A673 (cell line): ENCODE data around the gene VAC14. TPM values are rescaled to one million over a fixed set of nuclear protein-coding genes. Genes with fewer than 3 reads are reported as not detected.

Experiments
- BruUV-seq: library from RNA; stranded (reverse); fragments of 400-500 nt; replicated peaks from 2 replicates; lab custom pipeline; 2021; lab: Mats Ljungman, UMichigan
- CTCF ChIA-PET: fragments of 300-600 bp; sonication (Branson Sonifier 250); formaldehyde crosslinking; loops from one replicate; lab custom pipeline; 2022; ENCODE audit warnings: antibody characterized with exemption; lab: Charles Lee
- POLR2A ChIA-PET: fragments of 300-600 bp; sonication (Branson Sonifier 250); formaldehyde crosslinking; loops from one replicate; lab custom pipeline; 2022; ENCODE audit warnings: antibody characterized with exemption; ENCODE audit not compliant: low non-redundant PET; lab: Charles Lee
- DNase-seq: peaks from one replicate; pipeline ENCODE4 v3.0.0-alpha.2; 2015; ENCODE audit warnings: low spot score
- H3K27ac ChIP-seq: fragments of 200-600 bp; sonication (generic); 2 replicates; pipeline ENCODE4 v1.5.1; 2016; ENCODE audit warnings: mixed run types, low read depth, mild to moderate bottlenecking, mixed read lengths, antibody characterized with exemption, low read length; ENCODE audit not compliant: poor library complexity, severe bottlenecking
- H3K27me3 ChIP-seq: fragments of 200-600 bp; sonication (generic); replicated peaks from 2 replicates; pipeline ENCODE4 v1.6.1; 2017; ENCODE audit warnings: mixed run types, low read depth, mild to moderate bottlenecking, mixed read lengths, antibody characterized with exemption, low read length; ENCODE audit not compliant: insufficient read depth, poor library complexity
- H3K36me3 ChIP-seq: fragments of 200-600 bp; sonication (generic); 2 replicates; pipeline ENCODE4 v1.6.1; 2016; ENCODE audit warnings: mixed run types, mild to moderate bottlenecking, mixed read lengths, antibody characterized with exemption, low read length; ENCODE audit not compliant: insufficient read depth, poor library complexity, severe bottlenecking
- H3K4me1 ChIP-seq: fragments of 200-600 bp; sonication (generic); 2 replicates; pipeline ENCODE4 v1.6.1; 2017; ENCODE audit warnings: mixed run types, mild to moderate bottlenecking, mixed read lengths, antibody characterized with exemption, low read length; ENCODE audit not compliant: insufficient read depth, poor library complexity, severe bottlenecking
- H3K4me3 ChIP-seq: fragments of 200-600 bp; sonication (generic); 2 replicates; pipeline ENCODE4 v1.5.1; 2016; ENCODE audit warnings: low read depth, mixed run types, mild to moderate bottlenecking, mixed read lengths, low read length; ENCODE audit not compliant: poor library complexity, severe bottlenecking
- H3K9me3 ChIP-seq: fragments of 200-600 bp; sonication (generic); 2 replicates; pipeline ENCODE4 v1.6.1; 2016; ENCODE audit warnings: mixed run types, low read depth, mild to moderate bottlenecking, mixed read lengths, antibody characterized with exemption, low read length; ENCODE audit not compliant: poor library complexity, severe bottlenecking
- EZH2 ChIP-seq: fragments of 200-600 bp; sonication (generic); IDR thresholded peaks from 2 replicates; pipeline ENCODE4 v1.6.1; 2017; ENCODE audit warnings: borderline replicate concordance, low read depth, mild to moderate bottlenecking, mixed read lengths, antibody characterized with exemption, low read length; ENCODE audit not compliant: poor library complexity, severe bottlenecking
- intact Hi-C: fragments of 100-400 bp; cut with micrococcal nuclease; formaldehyde crosslinking; loops from one replicate; pipeline ENCODE4 v1.10.0; 2022; ENCODE audit not compliant: unreplicated experiment
- total RNA-seq: library from RNA; stranded (reverse); gene quantifications from 2 replicates; pipeline ENCODE4 v1.2.3, GENCODE V29; 2021
- TF ChIP-seq, protein P1 (sequence below): fragments of 300-800, 200-600 bp; sonication (generic); conservative IDR thresholded peaks from 2 replicates; pipeline ENCODE4 v1.5.1; 2017; ENCODE audit warnings: low read depth, mild to moderate bottlenecking, antibody characterized with exemption, low read length, moderate library complexity, mixed read lengths

VAC14 gene
- total RNA-seq, 1 experiment from 2014 or later = 46.6 TPM

GRCh38 chr16:70701998-70702397, 99.0 kb downstream of the VAC14 start:
- CTCF ChIA-PET = no interaction called here
- H3K4me1 ChIP-seq = peaks cover 7% of the 10 kb centered on the region
- no peaks in the 10 kb centered on the region for H3K27me3 ChIP-seq
- no peak for TF ChIP-seq EZH2
- TF ChIP-seq, protein P1, sequence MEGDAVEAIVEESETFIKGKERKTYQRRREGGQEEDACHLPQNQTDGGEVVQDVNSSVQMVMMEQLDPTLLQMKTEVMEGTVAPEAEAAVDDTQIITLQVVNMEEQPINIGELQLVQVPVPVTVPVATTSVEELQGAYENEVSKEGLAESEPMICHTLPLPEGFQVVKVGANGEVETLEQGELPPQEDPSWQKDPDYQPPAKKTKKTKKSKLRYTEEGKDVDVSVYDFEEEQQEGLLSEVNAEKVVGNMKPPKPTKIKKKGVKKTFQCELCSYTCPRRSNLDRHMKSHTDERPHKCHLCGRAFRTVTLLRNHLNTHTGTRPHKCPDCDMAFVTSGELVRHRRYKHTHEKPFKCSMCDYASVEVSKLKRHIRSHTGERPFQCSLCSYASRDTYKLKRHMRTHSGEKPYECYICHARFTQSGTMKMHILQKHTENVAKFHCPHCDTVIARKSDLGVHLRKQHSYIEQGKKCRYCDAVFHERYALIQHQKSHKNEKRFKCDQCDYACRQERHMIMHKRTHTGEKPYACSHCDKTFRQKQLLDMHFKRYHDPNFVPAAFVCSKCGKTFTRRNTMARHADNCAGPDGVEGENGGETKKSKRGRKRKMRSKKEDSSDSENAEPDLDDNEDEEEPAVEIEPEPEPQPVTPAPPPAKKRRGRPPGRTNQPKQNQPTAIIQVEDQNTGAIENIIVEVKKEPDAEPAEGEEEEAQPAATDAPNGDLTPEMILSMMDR = no peak
- no peak overlapping the region for H3K4me3 ChIP-seq
- no peak for DNase-seq
- H3K36me3 ChIP-seq = no peaks in the 10 kb centered on the region
- H3K27ac ChIP-seq = no peak overlapping the region
- no peaks in the 10 kb centered on the region for H3K9me3 ChIP-seq
- POLR2A ChIA-PET = no interaction called here
- intact Hi-C loops = no loop called here
- BruUV-seq = no TSS peak

DNA sequence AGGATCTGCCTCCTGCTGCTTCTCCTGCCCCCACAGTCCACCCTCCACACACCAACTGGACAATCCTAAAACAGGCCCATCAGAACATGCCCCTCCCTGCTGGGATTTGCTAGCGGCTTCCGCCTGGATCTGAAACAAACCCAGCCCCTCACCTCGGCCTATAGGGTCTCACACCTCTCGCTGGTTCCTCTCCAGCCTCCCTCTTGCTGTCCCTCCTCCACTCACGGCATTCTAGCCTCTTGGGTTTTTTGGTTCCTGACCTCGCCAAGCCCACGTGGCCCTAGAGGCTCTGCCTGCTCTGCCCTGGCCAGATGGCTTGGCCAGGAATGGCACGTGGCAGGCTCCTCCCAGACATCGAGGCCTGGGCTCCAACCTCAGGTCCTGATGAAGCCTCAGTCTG, 99.4 kb downstream of the VAC14 start:
- intact Hi-C loops = no loop called here
- DNase-seq = no peak
- POLR2A ChIA-PET = no interaction called here
- no peaks in the 10 kb centered on the region for H3K27me3 ChIP-seq
- no peaks in the 10 kb centered on the region for H3K36me3 ChIP-seq
- TF ChIP-seq, protein P1 = no peak
- no peak for TF ChIP-seq EZH2
- peaks cover 6% of the 10 kb centered on the region for H3K4me1 ChIP-seq
- H3K4me3 ChIP-seq = no peak overlapping the region
- CTCF ChIA-PET = no interaction called here
- H3K27ac ChIP-seq = no peak overlapping the region
- no TSS peak for BruUV-seq
- no peaks in the 10 kb centered on the region for H3K9me3 ChIP-seq

DNA sequence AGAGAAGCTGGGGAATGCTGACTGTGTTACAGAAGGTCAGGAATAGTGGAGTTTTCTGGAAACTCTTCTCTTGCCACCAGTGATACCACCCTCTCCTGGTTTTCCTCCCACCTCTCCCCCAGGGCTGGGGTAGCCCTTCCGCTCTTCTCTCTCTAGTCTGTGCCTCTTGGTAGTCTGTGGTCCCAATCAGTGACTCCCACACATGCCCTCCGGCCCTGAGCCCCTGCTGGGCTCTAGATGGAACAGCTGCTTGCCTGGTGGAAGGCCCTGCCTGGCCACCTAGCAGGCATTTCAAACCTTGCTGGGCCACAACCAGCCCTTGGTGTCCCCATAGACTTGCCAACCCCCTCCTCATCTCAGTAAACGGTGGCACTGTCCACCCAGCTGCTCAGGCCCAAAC, 99.9 kb downstream of the VAC14 start:
- CTCF ChIA-PET = no interaction called here
- Histone ChIP-seq H3K4me3 (no peak overlapping the region), H3K36me3 (no peaks in the 10 kb centered on the region), H3K27ac (no peak overlapping the region), H3K27me3 (no peaks in the 10 kb centered on the region), H3K4me1 (peaks cover 6% of the 10 kb centered on the region), H3K9me3 (no peaks in the 10 kb centered on the region)
- intact Hi-C loops = no loop called here
- BruUV-seq = no TSS peak
- TF ChIP-seq, protein P1 = no peak
- TF ChIP-seq EZH2 = no peak
- POLR2A ChIA-PET = no interaction called here
- no peak for DNase-seq
